HG02973 (cell line): Measurements from ENCODE around the gene DSCAM.
"Not testable (repeated sequence)": the region's sequence is repeated elsewhere in the genome, so short reads cannot be mapped to it uniquely, and the experiment has no call there.

Experiments used
- ATAC-seq: cut with Tn5 transposase; IDR thresholded peaks from one replicate; pipeline ENCODE4 v1.9.1; 2021; ENCODE audit warnings: moderate library complexity; ENCODE audit not compliant: unreplicated experiment

DSCAM gene

DNA sequence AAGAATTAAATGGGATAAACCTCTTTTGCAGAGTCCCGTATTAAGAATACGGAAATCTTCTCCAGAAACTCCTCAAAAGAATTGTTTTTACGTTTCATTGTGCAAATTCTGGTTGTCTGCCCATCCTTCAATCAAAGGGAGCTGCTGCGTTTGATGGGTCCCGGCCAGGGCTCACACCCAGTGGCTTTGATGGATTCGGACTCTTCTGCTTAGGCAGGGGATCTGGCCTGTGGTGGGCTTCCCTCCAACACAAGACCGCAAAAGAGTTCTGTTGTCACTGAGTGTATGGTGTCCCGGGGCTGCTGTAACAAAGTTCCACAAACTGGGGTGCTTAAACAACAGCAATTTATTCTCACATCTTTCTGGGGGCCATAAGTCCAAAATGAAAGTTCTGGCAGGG, 577.7 kb downstream of the DSCAM start:
- no peak for ATAC-seq

DNA sequence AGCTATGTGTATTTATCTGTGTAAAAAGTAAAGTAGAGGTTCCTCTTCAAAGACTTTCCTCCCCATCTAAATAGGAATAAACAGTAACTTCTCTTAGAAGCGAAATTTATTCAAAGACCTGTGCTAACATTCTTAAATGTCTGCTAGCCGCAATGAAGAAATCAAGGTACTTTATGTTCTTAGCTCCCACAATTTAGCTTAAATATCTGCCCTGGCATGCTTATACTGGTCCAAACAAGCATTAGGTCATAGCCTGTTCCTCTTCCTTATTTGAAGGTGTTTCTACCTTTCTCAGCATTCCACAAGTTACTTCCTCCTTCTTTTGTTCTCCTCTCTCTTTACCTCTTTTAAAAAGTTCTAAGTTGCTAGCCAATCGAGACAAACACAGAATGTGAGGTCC, 588.5 kb downstream of the DSCAM start:
- not testable (repeated sequence) for ATAC-seq

DNA sequence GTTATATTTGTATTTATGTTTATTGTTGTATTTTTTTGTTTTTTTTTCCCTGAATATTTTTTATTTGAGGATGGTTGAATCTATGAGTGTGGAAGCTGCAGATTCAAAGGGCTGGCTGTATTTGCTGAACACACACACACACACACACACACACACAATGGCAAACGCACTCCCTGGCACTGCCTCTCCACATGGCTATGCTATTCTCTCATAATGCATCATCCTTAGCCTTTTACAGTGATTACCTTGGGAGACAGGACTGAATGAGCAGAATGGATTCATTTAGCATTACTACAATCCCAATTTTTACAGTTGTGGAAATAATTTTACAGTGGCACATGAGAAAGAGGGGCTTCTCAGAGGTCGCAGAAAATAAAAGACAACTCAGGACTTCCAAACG, 589.6 kb downstream of the DSCAM start:
- no peak for ATAC-seq

DNA sequence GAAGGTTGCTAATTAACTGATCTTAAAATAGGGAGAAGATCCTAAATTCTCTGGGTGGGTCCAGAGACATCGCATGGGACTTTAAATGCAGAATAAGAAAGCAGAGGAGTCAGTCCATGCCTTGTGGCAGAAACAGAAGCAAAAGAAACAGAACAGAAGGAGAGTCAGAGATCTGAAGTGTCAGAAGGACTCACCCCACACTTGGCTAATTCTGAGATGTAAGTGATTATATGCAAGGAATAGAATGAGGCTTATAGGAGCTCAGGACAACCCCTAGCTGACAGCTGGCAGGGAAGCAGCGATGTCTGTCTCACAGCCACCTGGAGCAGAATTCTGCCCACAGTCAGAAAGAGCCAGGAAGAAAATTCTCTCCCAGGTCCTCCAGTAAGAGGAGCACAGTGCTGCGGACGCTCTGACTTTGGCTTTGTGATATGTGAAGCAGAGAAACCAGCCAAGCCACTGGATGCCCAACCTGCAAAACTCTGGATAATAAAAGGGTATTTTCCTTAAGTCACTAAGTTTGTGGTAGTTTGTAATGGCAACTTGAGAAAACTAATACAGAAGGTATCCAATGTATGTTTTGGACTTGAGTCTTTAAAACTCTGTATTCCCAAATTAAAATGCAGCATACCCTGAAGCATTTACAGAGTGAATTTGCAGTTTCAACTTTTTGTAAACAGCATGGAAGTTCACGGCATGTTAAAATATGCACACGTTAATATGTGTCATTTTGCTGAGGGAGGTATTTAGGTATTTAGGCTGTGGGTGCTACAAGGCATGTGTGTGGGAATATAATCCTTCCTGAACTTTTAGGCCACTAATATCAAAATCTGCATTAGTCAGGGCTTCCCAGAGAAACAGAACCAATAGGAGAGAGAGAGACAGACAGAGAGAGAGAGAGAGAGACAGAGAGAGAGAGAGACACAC, 591.2 kb downstream of the DSCAM start:
- ATAC-seq, result no peak

GRCh38 chr21:40254540-40255465, 592.2 kb downstream of the DSCAM start:
- ATAC-seq, result no peak

GRCh38 chr21:40253112-40253511, 593.8 kb downstream of the DSCAM start:
- no peak for ATAC-seq

DNA sequence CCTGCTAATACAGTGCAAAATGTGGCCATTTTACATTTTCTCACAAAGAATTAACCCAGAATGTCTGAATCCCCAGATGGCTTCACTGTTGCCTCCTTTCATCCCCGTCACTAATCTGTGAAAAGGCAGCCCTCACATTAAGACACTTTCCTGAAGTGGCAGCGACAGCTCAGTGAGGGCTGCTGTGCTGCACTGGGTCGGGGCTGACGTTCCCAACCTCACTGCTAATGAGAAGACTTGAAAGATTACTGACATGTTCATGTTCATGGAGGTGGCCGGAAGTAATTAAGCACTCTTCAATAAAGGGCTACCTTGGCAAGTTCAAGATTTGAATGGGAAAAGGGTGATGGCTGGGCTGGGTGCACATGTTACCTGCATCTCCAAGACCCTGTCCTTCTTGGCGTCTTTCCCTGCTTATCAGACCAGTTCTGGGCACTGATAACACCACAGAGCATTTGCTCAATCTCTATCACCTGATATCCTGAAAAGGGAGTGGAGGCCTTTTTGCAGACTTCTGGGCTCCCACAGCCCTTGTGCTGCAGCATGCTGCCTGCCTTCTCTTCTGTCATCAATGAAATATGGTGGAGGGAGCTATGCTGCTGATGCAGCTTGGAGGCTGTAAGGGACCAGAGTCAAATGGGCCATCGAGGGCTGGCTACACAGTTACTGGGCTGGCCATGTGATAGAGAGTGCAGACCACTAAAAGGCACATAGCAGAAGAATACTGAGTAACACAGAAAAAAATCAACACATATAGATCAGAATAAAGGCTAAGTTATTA, 596.3 kb downstream of the DSCAM start:
- ATAC-seq, result no peak

GRCh38 chr21:40244981-40245380, 602.0 kb downstream of the DSCAM start:
- ATAC-seq, result no peak

DNA sequence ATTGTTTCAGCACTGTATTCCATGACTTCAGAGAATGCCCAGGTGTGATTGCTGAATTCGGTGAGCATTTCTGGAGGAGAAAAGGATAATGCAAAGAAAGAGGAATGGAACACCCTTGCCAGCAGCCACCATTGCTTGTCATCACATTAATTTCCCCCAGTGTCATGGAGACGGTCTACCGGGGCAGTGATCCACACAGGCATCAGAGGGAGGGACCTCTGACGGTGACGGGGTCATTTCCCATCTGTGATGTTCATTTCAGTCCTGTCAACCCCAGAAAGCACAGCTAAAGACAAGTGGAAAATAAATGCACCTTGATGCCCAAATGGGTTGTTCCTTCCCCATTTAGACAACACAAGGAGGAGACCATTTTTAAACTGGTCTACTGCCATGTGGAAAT, 603.3 kb downstream of the DSCAM start:
- no peak for ATAC-seq

- no peak for ATAC-seq
Measured at GRCh38 chr21:40242586-40243265, 604.2 kb downstream of the DSCAM start.

DNA sequence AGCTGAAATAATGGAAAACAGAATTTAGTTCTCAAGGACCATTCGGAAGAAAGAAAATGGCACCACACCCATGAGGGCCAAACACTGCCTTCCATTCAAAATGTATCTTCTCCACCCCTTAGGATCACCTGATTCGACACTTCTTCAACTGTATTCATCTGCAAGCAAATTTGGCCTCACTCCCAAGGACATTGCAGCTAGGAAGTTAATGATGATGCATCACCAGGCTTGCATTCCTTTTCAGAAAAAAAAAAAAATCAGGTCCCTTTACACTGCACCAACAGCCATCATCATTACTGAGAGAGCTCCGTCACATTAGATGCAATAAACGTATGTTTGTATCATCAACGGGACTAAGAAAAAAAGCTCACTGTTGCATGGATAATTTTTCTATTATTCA, 611.4 kb downstream of the DSCAM start:
- ATAC-seq, result no peak

GRCh38 chr21:40231979-40232378, 615.0 kb downstream of the DSCAM start:
- no peak for ATAC-seq

DNA sequence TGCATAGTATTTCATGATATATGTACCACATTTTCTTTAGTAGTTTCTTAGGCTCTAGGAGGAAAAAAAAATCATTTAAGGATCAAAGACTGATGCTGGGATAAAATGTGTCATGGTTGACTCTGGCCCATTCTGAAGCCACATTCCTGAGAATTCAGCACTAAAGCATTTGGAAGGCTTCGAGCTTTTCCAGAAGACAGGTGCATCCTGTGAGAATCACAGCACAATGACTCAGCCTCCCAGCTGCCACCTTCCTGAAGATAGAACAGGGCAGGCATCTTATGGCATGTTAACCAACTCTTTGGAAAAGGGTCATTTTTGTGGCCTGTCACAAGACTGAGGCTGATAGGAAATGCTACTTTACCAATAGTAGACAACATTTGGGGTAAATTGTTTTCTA, 619.9 kb downstream of the DSCAM start:
- ATAC-seq, result no peak

- no peak for ATAC-seq
Measured at GRCh38 chr21:40215941-40216340, 631.0 kb downstream of the DSCAM start.

GRCh38 chr21:40210251-40210650, 636.7 kb downstream of the DSCAM start:
- no peak for ATAC-seq

GRCh38 chr21:40208948-40209345, 638.0 kb downstream of the DSCAM start:
- ATAC-seq, result no peak

DNA sequence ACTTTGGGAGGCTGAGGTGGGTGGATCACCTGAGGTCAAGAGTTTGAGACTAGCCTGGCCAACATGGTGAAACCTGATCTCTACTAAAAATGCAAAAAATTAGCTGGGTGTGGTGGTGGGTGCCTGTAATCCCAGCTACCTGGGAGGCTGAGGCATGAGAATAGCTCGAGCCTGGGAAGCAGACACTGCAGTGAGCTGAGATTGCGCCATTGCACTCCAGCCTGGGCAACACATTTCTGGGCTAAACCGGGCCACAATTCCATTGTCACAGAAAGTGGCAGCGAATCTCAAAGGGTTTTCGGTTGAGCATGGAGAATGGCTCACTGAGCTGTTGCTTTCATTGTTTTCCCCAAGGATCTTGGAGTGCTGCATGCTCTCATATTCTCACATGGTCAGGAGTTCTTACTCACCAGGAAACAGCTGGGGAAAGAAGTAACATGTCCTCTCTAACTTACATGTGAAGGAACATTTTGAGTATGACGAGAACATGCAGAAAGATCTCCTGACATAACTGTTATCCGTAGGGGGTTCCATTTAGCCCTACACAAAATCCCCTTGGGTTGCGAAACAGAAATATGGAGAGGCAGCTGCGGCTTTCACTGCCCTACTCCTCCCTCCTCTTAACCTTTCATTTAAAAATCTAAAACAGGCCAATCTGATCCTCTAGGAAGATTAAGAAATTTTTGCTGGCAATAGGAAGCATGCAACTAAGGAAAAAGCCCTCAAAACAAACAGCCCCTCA, 638.6 kb downstream of the DSCAM start:
- no peak for ATAC-seq

- no peak for ATAC-seq
Measured at GRCh38 chr21:40200946-40201345, 646.0 kb downstream of the DSCAM start.

GRCh38 chr21:40200126-40200525, 646.8 kb downstream of the DSCAM start:
- no peak for ATAC-seq
